IPS-18c (cell line): Measurements from ENCODE around the gene CCDC34.

ENCODE experiments used
- H3K4me3 ChIP-seq: 2 replicates; pipeline ENCODE4 v1.7.0; 2013; ENCODE audit warnings: low read depth, mild to moderate bottlenecking, low read length, moderate library complexity; ENCODE audit not compliant: insufficient read depth
- H3K9me3 ChIP-seq: one replicate; pipeline ENCODE4 v1.6.1; 2013; ENCODE audit warnings: mild to moderate bottlenecking, low read length, moderate library complexity; ENCODE audit not compliant: control insufficient read depth, insufficient read depth

Gene CCDC34

GRCh38 chr11:27396259-27396839 lies 33.3 kb upstream of the CCDC34 start:
- Histone ChIP-seq H3K9me3 (no peaks in the 10 kb centered on the region), H3K4me3 (no peak overlapping the region)

- H3K9me3 ChIP-seq: no peaks in the 10 kb centered on the region
- no peak overlapping the region for H3K4me3 ChIP-seq
Measured at GRCh38 chr11:27395556-27396258, 32.7 kb upstream of the CCDC34 start.

- Histone ChIP-seq H3K4me3 (no peak overlapping the region), H3K9me3 (no peaks in the 10 kb centered on the region)
Measured at GRCh38 chr11:27394781-27395228, 31.8 kb upstream of the CCDC34 start.

- H3K4me3 ChIP-seq: no peak overlapping the region
- no peaks in the 10 kb centered on the region for H3K9me3 ChIP-seq
Measured at GRCh38 chr11:27392278-27393114, 29.5 kb upstream of the CCDC34 start.

DNA sequence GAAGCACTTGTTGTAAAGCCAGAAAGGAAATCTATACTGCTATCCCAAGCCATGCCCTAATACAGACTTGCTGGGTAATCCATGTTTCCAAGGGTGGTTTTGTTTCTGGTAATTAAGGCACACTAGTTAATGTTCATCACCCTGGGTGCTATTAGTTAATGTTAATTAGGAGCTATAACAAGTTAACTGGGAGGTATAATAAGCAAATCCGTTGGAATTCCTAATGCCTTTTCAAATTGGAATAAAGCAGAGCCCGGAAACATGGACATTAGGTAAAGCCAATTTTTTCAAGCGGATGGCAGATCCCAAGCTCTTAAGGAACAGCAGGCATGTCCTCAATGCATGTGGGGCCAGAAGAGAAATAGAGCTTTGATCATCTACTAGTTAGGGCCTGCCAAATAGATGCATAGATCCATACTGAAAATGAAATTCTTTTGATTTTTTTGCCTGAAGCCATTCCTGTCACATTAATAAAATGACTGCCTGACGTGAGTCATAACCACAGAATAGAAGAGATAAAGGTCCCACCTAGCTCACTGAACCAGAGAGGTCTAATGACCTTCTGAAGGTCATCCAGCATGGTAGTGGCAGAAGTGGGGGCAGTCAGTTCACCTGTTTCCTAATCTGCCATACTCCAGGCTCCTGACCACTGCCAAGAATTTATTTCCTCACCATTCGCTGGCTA lies 28.5 kb upstream of the CCDC34 start:
- H3K4me3 ChIP-seq: no peak overlapping the region

DNA sequence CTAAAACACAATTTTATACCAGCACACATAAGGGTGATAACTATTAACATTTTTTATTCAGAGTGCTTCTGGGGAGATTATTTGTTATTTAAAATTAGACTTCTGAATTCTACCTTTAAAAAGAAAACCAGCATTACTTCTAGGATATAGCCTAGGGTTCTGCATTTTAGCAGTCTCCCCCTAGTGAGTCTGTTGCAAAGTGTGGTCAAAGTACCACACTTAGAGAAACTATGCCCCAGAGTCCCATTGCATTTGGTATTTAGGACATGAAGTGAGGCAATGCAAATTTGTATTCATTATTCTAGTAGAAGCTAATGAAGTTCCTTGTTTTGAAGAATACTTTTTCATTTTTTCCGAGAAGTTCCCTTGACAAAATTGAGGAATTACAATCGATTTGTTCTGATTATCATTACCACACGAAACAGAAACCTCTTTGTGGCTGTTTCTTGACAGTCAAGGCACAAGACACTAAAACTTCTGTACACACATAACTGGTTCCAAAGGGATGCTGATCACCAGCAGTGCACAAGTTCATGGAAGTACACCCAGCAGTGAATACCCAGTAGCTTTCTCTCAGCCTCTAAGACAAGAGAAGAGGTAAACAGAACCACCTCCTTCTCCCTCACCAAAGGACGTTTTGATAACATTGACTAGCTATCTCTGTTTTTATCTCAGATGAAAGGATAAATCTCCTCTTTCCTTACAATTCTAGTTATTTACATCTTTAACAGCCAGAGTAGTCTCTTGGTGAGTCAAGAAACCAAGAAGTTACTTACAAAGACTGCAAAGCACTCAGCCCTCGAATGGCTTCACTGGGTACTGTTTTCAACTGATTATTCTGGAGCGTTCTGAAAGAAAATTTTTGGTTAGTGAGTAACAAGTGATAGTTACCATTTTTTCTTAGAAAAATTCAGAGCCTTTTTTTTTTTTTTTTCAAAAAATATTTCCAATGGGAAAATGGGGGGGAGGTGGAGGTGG lies 27.6 kb upstream of the CCDC34 start:
- no peaks in the 10 kb centered on the region for H3K9me3 ChIP-seq
- no peak overlapping the region for H3K4me3 ChIP-seq

More for the DNA sequence above, 28.5 kb upstream of the CCDC34 start:
- no peaks in the 10 kb centered on the region for H3K9me3 ChIP-seq

DNA sequence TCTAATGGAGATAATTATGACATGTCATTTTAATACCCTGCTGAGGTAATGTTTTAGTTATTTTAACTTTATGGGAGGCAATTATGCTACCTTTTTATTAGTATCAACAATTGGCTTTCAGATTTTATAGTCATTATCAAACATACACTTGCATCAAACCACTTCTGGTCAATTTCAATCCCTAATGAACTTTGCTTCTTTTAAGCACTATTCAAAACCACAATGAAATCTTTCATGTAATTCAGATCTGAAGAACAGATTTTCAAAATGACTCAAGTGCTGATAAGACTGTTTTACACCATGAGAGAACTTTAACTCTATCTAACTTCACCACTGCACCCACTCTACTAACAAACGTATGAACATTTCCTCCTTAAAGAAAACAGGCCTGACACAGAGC lies 25.9 kb upstream of the CCDC34 start:
- Histone ChIP-seq H3K9me3 (no peaks in the 10 kb centered on the region), H3K4me3 (no peak overlapping the region)

GRCh38 chr11:27388001-27388400 lies 25.0 kb upstream of the CCDC34 start:
- H3K9me3 ChIP-seq: no peaks in the 10 kb centered on the region
- no peak overlapping the region for H3K4me3 ChIP-seq

DNA sequence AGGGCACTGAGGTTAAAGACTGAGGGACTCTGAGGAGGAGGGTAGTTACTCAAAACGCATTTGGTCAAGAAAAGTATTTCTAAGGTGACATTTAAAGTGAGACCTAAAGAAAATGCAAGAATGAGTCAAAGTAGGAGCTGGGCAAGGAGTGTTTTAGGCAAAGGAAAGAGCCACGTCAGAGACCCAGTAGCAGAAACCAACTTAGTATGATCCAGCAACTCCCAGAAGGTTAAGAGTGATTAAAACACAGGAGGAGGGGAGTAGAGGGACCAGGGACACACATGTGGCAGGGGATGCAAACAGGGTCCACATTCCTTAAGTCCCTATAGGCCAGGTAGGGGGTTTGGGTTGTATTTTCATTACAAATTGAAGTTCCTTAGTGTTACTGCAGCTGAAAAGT lies 24.3 kb upstream of the CCDC34 start:
- Histone ChIP-seq H3K4me3 (no peak overlapping the region), H3K9me3 (no peaks in the 10 kb centered on the region)

- Histone ChIP-seq H3K4me3 (no peak overlapping the region), H3K9me3 (no peaks in the 10 kb centered on the region)
Measured at GRCh38 chr11:27386181-27386845, 23.3 kb upstream of the CCDC34 start.

DNA sequence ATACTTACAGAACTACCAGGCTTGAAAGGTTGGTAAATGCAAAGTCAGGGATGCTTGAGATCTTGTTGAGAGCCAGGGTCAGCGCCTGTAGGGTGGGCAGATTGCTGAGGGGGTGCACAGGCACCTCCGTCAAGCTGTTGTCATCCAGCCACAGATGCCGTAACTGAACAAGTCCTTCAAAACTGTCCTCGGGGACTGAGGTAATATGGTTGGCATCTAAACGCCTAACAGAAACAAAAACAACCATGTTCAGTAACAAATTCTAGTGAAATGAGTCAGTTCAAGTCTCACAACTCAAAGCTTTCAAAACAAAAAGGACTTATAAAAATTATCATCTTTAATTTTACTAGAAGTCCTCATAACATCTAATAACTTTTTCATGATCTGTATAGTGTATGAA lies 22.2 kb upstream of the CCDC34 start:
- Histone ChIP-seq H3K4me3 (no peak overlapping the region), H3K9me3 (no peaks in the 10 kb centered on the region)

- Histone ChIP-seq H3K4me3 (no peak overlapping the region), H3K9me3 (no peaks in the 10 kb centered on the region)
Measured at GRCh38 chr11:27384227-27384626, 21.2 kb upstream of the CCDC34 start.

- no peak overlapping the region for H3K4me3 ChIP-seq
- H3K9me3 ChIP-seq: no peaks in the 10 kb centered on the region
Measured at GRCh38 chr11:27383645-27384044, 20.6 kb upstream of the CCDC34 start.

- H3K4me3 ChIP-seq: no peak overlapping the region
Measured at GRCh38 chr11:27381238-27381666, 18.2 kb upstream of the CCDC34 start.

DNA sequence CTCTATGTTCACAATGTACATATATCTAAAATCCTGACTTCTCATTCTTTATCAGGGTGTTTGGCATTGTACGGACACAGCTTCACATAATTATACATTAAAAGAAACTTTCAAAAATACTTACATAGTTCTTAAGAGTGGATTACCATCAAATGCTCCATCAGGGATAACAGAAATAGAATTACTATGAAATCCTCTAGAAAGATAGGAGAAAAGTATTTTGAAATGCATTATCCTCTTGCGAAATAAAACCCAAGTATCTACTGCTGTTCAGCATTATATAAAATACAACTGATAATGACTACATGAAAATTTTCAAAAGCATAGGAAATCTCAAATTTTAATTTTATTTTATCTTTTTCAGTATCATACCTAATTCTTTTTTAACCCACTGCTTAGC lies 17.8 kb upstream of the CCDC34 start:
- Histone ChIP-seq H3K4me3 (no peak overlapping the region), H3K9me3 (no peaks in the 10 kb centered on the region)

More at GRCh38 chr11:27381238-27381666, 18.2 kb upstream of the CCDC34 start:
- no peaks in the 10 kb centered on the region for H3K9me3 ChIP-seq

GRCh38 chr11:27379449-27379848 lies 16.4 kb upstream of the CCDC34 start:
- Histone ChIP-seq H3K9me3 (no peaks in the 10 kb centered on the region), H3K4me3 (no peak overlapping the region)
